ENCODE measurements around the gene DNAJC4. TPM values are rescaled to one million over a fixed set of nuclear protein-coding genes. Genes with fewer than 3 reads are reported as not detected.
A peak's percentile ranks its signal among the peaks of the same experiment; 100 is the strongest.

Gene DNAJC4
- total and polyA plus RNA-seq, 2 donors from 2014 or later: 31.1 to 102 TPM

DNA sequence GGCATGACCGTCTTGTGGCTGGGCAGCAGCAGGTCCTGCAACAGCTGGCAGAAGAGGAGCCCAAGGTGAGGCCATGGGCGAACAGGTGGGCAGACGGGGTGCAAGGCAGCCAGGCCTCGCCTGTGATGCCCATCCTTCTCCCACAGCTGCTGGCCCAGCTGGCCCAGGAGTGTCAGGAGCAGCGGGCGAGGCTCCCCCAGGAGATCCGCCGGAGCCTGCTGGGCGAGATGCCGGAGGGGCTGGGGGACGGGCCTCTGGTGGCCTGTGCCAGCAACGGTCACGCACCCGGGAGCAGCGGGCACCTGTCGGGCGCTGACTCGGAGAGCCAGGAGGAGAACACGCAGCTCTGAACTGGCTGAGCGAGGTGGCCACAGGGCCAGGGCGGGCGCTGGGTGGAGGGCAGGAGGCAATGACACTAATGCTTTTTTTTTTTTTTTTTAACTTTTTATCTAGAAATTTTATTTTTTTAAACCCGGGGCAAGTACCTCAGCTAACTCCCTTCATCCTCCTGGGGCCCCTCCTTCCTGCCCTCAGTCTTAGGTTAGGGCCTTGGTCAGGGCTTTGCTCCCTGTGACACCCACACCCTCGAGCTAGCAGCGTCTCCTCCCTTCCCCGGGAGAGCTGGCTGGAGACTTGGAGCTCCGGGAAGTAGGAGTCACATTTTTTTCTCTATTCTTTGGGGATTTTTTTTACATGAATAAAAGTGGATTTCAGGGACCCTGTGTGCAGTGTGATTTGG, 37.0 kb downstream of the DNAJC4 start:
- Histone ChIP-seq H3K27ac (ENCODE audit: low read depth in 2 of 2, low read length in 2 of 2) (peak overlapping the region; percentile 82 to 91), H3K9ac (ENCODE audit: low read length in 3 of 3) (no peak overlapping the region), H3K4me3 (ENCODE audit: low read length in 3 of 3) (no peak overlapping the region), H3K36me3 (ENCODE audit: control insufficient read depth in 2 of 3, insufficient read depth in 3 of 3, low read length in 3 of 3) (peaks cover 0 to 4% (median 0%) of the 10 kb centered on the region in 3 donors), H3K9me3 (ENCODE audit: control insufficient read depth in 2 of 3, insufficient read depth in 1 of 3, low read length in 3 of 3) (no peaks in the 10 kb centered on the region), H3K4me1 (ENCODE audit: control insufficient read depth in 2 of 3, insufficient read depth in 2 of 3, low read depth in 1 of 3, low read length in 3 of 3) (peaks cover 0 to 18% (median 9%) of the 10 kb centered on the region in 3 donors), H3K27me3 (ENCODE audit: control insufficient read depth, insufficient read depth, low read length) (no peaks in the 10 kb centered on the region)
- intact Hi-C loops (cut with DNase I): no loop called here
- FAIRE-seq (no peak), DNase-seq (peak in 1 of 5 donors; percentile 62)
- TF ChIP-seq, protein P1, sequence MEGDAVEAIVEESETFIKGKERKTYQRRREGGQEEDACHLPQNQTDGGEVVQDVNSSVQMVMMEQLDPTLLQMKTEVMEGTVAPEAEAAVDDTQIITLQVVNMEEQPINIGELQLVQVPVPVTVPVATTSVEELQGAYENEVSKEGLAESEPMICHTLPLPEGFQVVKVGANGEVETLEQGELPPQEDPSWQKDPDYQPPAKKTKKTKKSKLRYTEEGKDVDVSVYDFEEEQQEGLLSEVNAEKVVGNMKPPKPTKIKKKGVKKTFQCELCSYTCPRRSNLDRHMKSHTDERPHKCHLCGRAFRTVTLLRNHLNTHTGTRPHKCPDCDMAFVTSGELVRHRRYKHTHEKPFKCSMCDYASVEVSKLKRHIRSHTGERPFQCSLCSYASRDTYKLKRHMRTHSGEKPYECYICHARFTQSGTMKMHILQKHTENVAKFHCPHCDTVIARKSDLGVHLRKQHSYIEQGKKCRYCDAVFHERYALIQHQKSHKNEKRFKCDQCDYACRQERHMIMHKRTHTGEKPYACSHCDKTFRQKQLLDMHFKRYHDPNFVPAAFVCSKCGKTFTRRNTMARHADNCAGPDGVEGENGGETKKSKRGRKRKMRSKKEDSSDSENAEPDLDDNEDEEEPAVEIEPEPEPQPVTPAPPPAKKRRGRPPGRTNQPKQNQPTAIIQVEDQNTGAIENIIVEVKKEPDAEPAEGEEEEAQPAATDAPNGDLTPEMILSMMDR (IDR thresholded peaks at IDR 0.05; ENCODE audit: borderline replicate concordance, extremely low read depth, insufficient read depth): no peak

DNA sequence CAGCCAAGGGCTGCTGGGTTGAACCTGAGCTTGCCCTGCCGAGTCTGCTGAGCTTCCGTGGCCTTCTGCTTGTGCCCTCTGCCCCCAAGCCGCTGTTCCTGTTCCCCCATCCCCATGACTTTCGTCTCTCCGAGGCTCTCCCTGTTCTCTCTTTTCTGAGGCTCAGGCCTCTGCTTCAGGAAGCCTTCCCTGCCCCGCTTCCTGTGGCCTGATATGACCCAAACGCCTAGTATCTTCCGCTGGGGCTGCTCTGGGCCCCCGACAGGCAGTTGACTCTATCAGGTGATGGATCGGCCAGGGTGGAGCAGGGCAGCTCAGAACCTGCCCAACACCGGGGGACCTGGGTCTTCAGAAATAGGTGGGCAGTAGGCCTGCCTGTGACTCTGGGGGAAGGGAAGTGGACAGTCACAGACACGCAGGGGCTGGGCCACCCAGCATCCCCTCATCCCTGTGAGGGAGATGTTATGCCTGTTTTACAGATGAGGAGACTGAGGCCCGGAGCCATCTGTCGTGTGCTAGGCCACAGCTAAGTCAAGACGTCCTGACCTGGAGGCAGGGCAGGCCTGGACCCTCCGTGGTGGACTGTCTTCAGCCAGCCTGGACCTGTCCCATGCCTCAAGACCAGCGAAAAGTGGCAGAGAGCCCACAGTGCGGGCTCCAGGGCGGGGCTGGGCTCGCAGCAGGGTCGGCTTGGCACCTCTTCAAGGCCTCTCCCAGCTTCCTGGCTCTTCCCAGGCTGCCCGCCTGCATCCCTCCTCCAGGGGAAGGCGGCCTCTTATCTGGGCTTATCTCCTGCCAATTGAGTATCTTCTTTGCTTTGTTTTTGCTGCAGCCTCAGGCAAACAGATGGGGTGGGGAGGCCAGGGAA, 37.9 kb downstream of the DNAJC4 start:
- TF ChIP-seq, protein P1 (IDR thresholded peaks at IDR 0.05; ENCODE audit: borderline replicate concordance, extremely low read depth, insufficient read depth): no peak
- peaks cover 0 to 18% (median 9%) of the 10 kb centered on the region in 3 donors for H3K4me1 ChIP-seq (ENCODE audit: control insufficient read depth in 2 of 3, insufficient read depth in 2 of 3, low read depth in 1 of 3, low read length in 3 of 3)
- H3K4me3 ChIP-seq (ENCODE audit: low read length in 3 of 3): peak overlapping the region in 2 of 3 donors; percentile 43 to 100
- H3K27ac ChIP-seq (ENCODE audit: low read depth in 2 of 2, low read length in 2 of 2): peak overlapping the region; percentile 82 to 91
- intact Hi-C loops (cut with DNase I): no loop called here
- H3K27me3 ChIP-seq (ENCODE audit: control insufficient read depth, insufficient read depth, low read length): no peaks in the 10 kb centered on the region
- FAIRE-seq (no peak), DNase-seq (peak in 2 of 5 donors; percentile 82 to 92)
- peaks cover 0 to 6% (median 0%) of the 10 kb centered on the region in 3 donors for H3K36me3 ChIP-seq (ENCODE audit: control insufficient read depth in 2 of 3, insufficient read depth in 3 of 3, low read length in 3 of 3)
- H3K9ac ChIP-seq (ENCODE audit: low read length in 3 of 3): peak overlapping the region in 2 of 3 donors; percentile 43 to 86
- H3K9me3 ChIP-seq (ENCODE audit: control insufficient read depth in 2 of 3, insufficient read depth in 1 of 3, low read length in 3 of 3): no peaks in the 10 kb centered on the region

DNA sequence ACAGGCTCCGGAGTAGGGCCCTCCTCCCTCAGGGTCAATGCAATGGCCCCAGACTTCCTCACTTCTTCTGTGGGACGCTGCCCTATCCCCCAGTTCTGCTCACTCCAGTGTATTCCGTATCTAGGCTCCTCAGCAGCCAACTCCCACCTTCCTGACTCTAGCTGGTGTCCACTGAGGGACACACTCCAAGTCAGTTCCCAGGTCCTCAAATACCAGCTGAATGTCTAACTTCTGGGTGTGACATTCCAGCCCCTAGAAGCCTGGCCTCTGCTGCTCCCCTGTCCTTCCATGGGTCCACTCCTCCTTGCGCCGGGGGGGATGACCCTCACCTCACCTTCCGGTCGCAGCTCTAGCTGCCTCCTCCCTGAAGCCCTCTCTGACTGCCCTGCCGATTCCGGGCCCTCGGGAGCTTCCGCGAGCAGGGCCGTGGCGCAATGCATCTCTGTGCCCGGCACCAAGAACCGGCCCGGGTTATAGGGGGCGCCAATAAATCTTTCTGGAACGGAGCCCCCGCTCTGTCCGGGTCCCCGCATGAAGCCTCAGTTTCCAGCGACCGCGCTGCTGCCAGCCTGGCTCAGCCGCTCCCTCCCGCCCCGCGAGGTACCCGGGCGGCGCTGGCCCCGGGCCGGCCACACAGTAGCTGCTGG, 38.7 kb downstream of the DNAJC4 start:
- peak in 4 of 5 donors; percentile 52 to 91 (median 70) for DNase-seq
- peak overlapping the region; percentile 15 to 86 (median 62) for H3K9ac ChIP-seq (ENCODE audit: low read length in 3 of 3)

More for the DNA sequence above, 38.7 kb downstream of the DNAJC4 start:
- intact Hi-C loops (cut with DNase I): no loop called here
- H3K4me3 ChIP-seq (ENCODE audit: low read length in 3 of 3): peak overlapping the region; percentile 43 to 100 (median 51)
- H3K4me1 ChIP-seq (ENCODE audit: control insufficient read depth in 2 of 3, insufficient read depth in 2 of 3, low read depth in 1 of 3, low read length in 3 of 3): peaks cover 0 to 18% (median 9%) of the 10 kb centered on the region in 3 donors
- no peak for FAIRE-seq
- H3K27ac ChIP-seq (ENCODE audit: low read depth in 2 of 2, low read length in 2 of 2): peak overlapping the region; percentile 82 to 91
- TF ChIP-seq, protein P1 (IDR thresholded peaks at IDR 0.05; ENCODE audit: borderline replicate concordance, extremely low read depth, insufficient read depth): no peak
- H3K36me3 ChIP-seq (ENCODE audit: control insufficient read depth in 2 of 3, insufficient read depth in 3 of 3, low read length in 3 of 3): peaks cover 0 to 6% (median 0%) of the 10 kb centered on the region in 3 donors
- no peaks in the 10 kb centered on the region for H3K9me3 ChIP-seq (ENCODE audit: control insufficient read depth in 2 of 3, insufficient read depth in 1 of 3, low read length in 3 of 3)
- H3K27me3 ChIP-seq (ENCODE audit: control insufficient read depth, insufficient read depth, low read length): no peaks in the 10 kb centered on the region
